ENCODE data around the gene DPF3.
A peak's percentile ranks its signal among the peaks of the same experiment; 100 is the strongest.

The DPF3 gene

GRCh38 chr14:72739446-72740405 is 154.2 kb downstream of the DPF3 start:
- DNase-seq, result no peak

GRCh38 chr14:72738161-72738611 is 155.7 kb downstream of the DPF3 start:
- peak; percentile 22 for DNase-seq

- DNase-seq, result no peak
Observed at GRCh38 chr14:72737560-72737943, 156.3 kb downstream of the DPF3 start.

- peak; percentile 91 for DNase-seq
Observed at GRCh38 chr14:72736786-72737559, 156.9 kb downstream of the DPF3 start.

- DNase-seq, result peak; percentile 91
Observed at GRCh38 chr14:72736308-72736707, 157.6 kb downstream of the DPF3 start.

GRCh38 chr14:72732022-72732780 is 161.7 kb downstream of the DPF3 start:
- DNase-seq, result no peak

GRCh38 chr14:72731252-72732020 is 162.5 kb downstream of the DPF3 start:
- no peak for DNase-seq

GRCh38 chr14:72730468-72730867 is 163.4 kb downstream of the DPF3 start:
- DNase-seq, result no peak

- no peak for DNase-seq
Observed at GRCh38 chr14:72726444-72726843, 167.5 kb downstream of the DPF3 start.

GRCh38 chr14:72723858-72724530 is 169.9 kb downstream of the DPF3 start:
- no peak for DNase-seq

- no peak for DNase-seq
Observed at GRCh38 chr14:72722201-72722785, 171.6 kb downstream of the DPF3 start.

GRCh38 chr14:72721083-72721482 is 172.8 kb downstream of the DPF3 start:
- no peak for DNase-seq

GRCh38 chr14:72717220-72717619 is 176.7 kb downstream of the DPF3 start:
- no peak for DNase-seq

GRCh38 chr14:72716476-72716875 is 177.4 kb downstream of the DPF3 start:
- DNase-seq, result no peak

- DNase-seq, result no peak
Observed at GRCh38 chr14:72715850-72716228, 178.1 kb downstream of the DPF3 start.

GRCh38 chr14:72715215-72715849 is 178.6 kb downstream of the DPF3 start:
- DNase-seq, result no peak

GRCh38 chr14:72714871-72715214 is 179.1 kb downstream of the DPF3 start:
- no peak for DNase-seq

GRCh38 chr14:72714094-72714493 is 179.8 kb downstream of the DPF3 start:
- no peak for DNase-seq

- no peak for DNase-seq
Observed at GRCh38 chr14:72711936-72712335, 182.0 kb downstream of the DPF3 start.

- no peak for DNase-seq
Observed at GRCh38 chr14:72709916-72710611, 183.8 kb downstream of the DPF3 start.
